Activated CD4-positive, alpha-beta T cell treated with anti-CD3 and anti-CD28 coated beads, Interleukin-2, amount 10 ng/mL, durations not matched to agents 24 days and 14 days (primary cell): ENCODE data around the gene CTPS2. TPM values are rescaled to one million over a fixed set of nuclear protein-coding genes. Genes with fewer than 3 reads are reported as not detected.
"Not testable (repeated sequence)": the region's sequence is repeated elsewhere in the genome, so short reads cannot be mapped to it uniquely, and the experiment has no call there.

Source experiments
- DNase-seq: peaks from one replicate; pipeline ENCODE4 v3.0.0; 2022
- H3K27ac Mint-ChIP-seq: one replicate; pipeline ENCODE4 v1.8.0; 2022; ENCODE audit warnings: mild to moderate bottlenecking, mixed read lengths
- H3K27me3 Mint-ChIP-seq: one replicate; pipeline ENCODE4 v1.8.0; 2022; ENCODE audit warnings: mixed read lengths
- H3K36me3 Mint-ChIP-seq: one replicate; pipeline ENCODE4 v1.8.0; 2022; ENCODE audit warnings: low read depth, mild to moderate bottlenecking, mixed read lengths
- H3K4me1 Mint-ChIP-seq: one replicate; pipeline ENCODE4 v1.8.0; 2021; ENCODE audit warnings: mixed read lengths
- H3K4me3 Mint-ChIP-seq: one replicate; pipeline ENCODE4 v1.8.0; 2022; ENCODE audit warnings: mild to moderate bottlenecking, moderate library complexity, mixed read lengths
- H3K9me3 Mint-ChIP-seq: one replicate; pipeline ENCODE4 v1.8.0; 2021; ENCODE audit warnings: mixed read lengths
- intact Hi-C: fragments of 100-400 bp; cut with micrococcal nuclease; formaldehyde crosslinking; loops from one replicate; pipeline ENCODE4 v1.15.1; 2023
- total RNA-seq: library from RNA; stranded (reverse); gene quantifications from 2 replicates; pipeline ENCODE4 v1.2.3, GENCODE V29; 2022

Gene CTPS2, protein sequence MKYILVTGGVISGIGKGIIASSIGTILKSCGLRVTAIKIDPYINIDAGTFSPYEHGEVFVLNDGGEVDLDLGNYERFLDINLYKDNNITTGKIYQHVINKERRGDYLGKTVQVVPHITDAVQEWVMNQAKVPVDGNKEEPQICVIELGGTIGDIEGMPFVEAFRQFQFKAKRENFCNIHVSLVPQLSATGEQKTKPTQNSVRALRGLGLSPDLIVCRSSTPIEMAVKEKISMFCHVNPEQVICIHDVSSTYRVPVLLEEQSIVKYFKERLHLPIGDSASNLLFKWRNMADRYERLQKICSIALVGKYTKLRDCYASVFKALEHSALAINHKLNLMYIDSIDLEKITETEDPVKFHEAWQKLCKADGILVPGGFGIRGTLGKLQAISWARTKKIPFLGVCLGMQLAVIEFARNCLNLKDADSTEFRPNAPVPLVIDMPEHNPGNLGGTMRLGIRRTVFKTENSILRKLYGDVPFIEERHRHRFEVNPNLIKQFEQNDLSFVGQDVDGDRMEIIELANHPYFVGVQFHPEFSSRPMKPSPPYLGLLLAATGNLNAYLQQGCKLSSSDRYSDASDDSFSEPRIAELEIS
- 6.3 and 6.6 TPM in 2 replicates for total RNA-seq

DNA sequence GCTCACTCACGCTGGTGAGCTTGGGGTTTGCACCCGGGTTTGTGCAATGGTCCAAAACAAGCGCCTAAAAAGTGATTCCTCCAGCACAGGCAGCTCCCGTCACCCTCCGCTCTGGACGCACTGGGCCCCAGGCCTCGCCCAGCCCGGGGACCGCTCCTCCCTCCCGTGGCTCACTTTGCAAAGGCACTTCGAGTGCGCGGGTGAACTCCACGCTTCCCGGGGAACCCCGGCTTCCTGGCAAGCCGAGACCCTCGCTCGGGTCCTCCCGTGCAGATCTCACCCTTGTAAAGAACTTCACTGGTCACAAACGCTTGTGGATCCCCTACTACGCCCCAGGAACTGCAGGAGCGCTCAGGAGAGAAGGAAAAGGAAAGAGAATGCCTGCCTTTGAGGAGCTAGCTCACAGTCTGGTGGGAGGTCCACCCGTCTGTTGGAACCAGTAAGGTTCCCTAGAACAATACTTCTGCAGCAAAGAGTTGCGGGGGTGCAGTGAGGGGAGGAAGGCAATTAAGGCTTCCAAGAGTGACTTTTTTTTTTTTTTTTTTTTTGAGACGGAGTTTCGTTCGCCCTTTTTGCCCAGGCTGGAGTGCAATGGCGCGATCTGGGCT lies at the start of gene CTPS2:
TSS of gene CTPS2 (minus strand) at position 122 of the 608 bp plus-strand sequence. CDS start 9,767 bp downstream, outside the sequence.
- peak within 1 kb of the TSS; percentile 89 for H3K4me3 Mint-ChIP-seq
- peak within 1 kb of the TSS; percentile 81 for H3K27ac Mint-ChIP-seq
- H3K36me3 Mint-ChIP-seq, result peaks cover 3% of the 10 kb centered on the region
- H3K4me1 Mint-ChIP-seq, result peaks cover 15% of the 10 kb centered on the region
- peak; percentile 85 for DNase-seq
- no peaks in the 10 kb centered on the region for H3K9me3 Mint-ChIP-seq
- no peaks in the 10 kb centered on the region for H3K27me3 Mint-ChIP-seq
- intact Hi-C loops, result loop anchor here (10.0 kb wide), 2 partner anchors 858 to 918 kb away; partner anchors contain the start of genes AP1S2 and ZRSR2

DNA sequence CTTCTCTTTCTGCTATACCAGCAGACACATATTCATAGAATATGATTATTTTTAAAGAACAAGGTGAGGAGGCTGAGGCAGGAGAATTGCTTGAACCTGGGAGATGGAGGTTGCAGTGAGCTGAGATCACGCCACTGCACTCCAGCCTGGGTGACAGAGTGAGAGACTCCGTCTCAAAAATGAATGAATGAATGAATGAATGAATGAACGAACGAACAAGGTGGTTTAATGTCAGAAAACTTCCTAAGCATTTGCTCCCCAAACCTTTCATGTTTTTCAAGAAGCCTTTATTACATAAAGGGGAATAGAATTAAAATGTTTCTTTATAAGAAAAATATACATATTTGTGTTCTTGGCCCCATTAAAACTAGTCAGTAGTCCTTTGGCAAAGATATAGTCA lies 49.0 kb upstream of the CTPS2 start:
- H3K27me3 Mint-ChIP-seq, H3K9me3 Mint-ChIP-seq: not testable (repeated sequence)

DNA sequence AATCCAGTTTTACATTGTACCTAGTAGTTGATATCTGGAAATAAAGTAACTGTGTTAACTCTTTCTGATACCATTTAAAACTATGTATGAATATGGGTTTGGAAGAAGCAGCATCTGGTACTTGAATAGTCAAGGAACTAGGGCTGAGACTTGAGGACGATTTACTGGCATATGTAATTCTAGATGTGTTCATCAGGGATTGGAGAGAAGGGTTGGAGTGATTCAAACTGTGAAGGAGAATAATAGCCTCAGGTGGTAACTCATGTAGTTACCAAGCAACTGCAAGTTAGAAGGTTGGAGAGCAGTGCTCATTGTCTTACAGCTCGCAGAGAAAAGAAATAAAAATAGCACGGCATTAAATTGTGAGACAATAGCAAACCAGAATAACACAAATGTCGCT lies 44.3 kb upstream of the CTPS2 start:
- H3K9me3 Mint-ChIP-seq, result no peaks in the 10 kb centered on the region

More for the DNA sequence above, 49.0 kb upstream of the CTPS2 start:
- peaks cover 14% of the 10 kb centered on the region for H3K36me3 Mint-ChIP-seq
- H3K4me3 Mint-ChIP-seq, DNase-seq, H3K27ac Mint-ChIP-seq, H3K4me1 Mint-ChIP-seq, intact Hi-C loops: not testable (repeated sequence)

DNA sequence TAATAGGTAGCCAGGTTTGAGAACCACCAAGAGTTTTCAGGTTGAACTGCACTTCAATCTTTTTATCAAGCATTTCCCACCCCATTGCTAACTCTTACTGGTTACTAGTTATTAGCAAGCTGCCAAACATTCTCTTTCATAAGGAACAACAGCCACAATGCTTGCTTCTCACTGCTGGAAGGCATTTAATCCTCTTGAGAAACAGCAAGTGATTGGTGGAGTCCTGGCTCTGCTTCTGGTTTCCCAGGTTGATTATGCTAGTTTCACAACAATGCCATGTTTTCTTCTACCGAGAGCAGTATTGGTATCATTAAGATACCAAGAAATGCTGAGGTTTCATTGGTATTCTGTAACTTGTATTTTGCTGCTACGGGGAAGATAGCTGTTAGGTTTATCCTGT lies 41.5 kb upstream of the CTPS2 start:
- H3K9me3 Mint-ChIP-seq, result no peaks in the 10 kb centered on the region
- H3K4me1 Mint-ChIP-seq, result no peaks in the 10 kb centered on the region
- H3K36me3 Mint-ChIP-seq, result peaks cover 34% of the 10 kb centered on the region
- H3K4me3 Mint-ChIP-seq, result no peak overlapping the region
- H3K27me3 Mint-ChIP-seq, result no peaks in the 10 kb centered on the region
- intact Hi-C loops, result no loop called here
- DNase-seq, result no peak
- no peak overlapping the region for H3K27ac Mint-ChIP-seq

More for the DNA sequence above, 44.3 kb upstream of the CTPS2 start:
- Mint-ChIP-seq H3K27me3 (no peaks in the 10 kb centered on the region), H3K27ac (no peak overlapping the region), H3K4me3 (no peak overlapping the region), H3K4me1 (no peaks in the 10 kb centered on the region), H3K36me3 (peaks cover 33% of the 10 kb centered on the region)
- DNase-seq, result no peak
- intact Hi-C loops, result no loop called here

DNA sequence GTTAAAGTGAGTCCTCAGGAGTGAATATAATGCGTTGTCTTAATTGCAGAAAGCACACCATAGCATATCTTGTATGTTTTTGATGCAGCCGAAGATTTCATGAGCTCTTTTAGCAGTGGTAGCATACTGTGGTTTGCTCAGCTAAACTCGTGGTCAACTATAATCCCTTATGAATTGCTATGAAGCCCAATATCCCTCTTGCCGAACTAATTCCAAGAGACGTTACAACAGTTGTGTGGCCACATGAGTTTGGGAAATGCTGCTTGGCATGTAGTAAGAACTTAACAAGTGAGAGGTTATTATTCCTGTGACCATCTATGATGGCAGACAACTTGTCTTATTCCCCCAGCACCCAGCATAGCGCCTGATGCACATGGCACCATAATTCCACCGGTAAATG lies 37.7 kb upstream of the CTPS2 start:
- no peak for DNase-seq
- Mint-ChIP-seq H3K27ac (no peak overlapping the region), H3K27me3 (no peaks in the 10 kb centered on the region), H3K36me3 (peaks cover 31% of the 10 kb centered on the region), H3K4me1 (no peaks in the 10 kb centered on the region), H3K4me3 (no peak overlapping the region), H3K9me3 (no peaks in the 10 kb centered on the region)
- intact Hi-C loops, result no loop called here

DNA sequence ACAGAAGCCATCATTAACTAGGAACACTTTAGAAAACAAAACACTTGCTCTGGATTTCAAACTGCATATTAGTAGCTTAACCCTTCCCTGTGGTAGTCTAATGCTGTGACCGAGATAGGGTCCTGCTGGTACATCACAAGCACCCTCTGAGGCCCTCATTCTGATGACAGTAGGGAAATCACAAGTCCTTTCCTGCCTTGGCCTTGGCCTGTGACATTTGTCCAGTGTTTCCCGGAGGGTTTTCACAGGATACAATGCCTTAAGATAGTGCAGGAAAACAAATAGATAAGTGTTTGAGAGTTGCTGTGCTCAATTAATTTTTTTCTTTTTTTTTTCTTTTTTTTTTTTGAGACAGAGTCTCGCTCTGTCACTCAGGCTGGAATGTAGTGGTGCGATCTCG lies 36.0 kb upstream of the CTPS2 start:
- Mint-ChIP-seq H3K36me3 (peaks cover 30% of the 10 kb centered on the region), H3K4me1 (no peaks in the 10 kb centered on the region), H3K4me3 (no peak overlapping the region), H3K27ac (no peak overlapping the region), H3K9me3 (no peaks in the 10 kb centered on the region), H3K27me3 (no peaks in the 10 kb centered on the region)
- intact Hi-C loops, result no loop called here
- no peak for DNase-seq

DNA sequence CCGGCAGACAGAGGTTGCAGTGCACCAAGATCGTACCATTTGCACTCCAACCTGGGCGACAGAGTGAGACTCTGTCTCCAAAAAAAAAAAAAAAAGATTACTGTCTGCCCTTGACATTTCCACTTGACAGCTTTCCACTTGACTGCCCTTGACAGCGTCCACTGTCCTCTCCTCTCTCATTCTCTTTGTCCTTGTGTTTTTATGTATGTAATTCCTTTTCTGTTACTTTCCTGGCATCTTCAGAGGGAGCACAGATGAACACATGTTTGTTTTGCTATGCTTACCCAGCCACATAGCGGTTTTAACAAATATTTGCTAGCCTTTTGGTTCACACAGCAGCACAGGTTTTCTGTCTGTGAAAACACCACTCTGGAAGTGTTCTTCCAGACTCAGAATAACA lies 33.2 kb upstream of the CTPS2 start:
- Mint-ChIP-seq H3K4me3 (no peak overlapping the region), H3K9me3 (no peaks in the 10 kb centered on the region), H3K27ac (no peak overlapping the region), H3K27me3 (no peaks in the 10 kb centered on the region), H3K4me1 (no peaks in the 10 kb centered on the region), H3K36me3 (peaks cover 28% of the 10 kb centered on the region)
- no peak for DNase-seq
- intact Hi-C loops, result no loop called here

DNA sequence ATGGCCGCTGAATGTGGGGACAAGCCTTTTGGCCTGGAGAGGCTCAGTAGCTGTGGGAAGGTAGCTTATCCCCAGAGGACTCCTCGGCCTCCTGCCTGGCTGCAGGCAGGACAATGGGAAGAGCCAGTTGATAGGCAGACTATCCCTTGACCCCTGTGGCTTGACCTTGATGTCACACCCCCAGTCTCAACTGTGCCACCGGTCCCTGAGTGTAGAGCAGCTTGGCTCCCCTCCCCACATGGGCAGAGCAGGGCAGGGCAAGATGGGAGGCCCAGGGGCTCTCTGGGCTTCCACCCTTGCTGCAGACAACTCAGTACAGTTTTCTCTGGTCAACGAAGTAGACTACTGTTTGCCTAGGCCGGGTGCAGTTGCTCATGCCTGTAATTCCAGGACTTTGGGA lies 32.6 kb upstream of the CTPS2 start:
- H3K27me3 Mint-ChIP-seq, result no peaks in the 10 kb centered on the region
- peaks cover 26% of the 10 kb centered on the region for H3K36me3 Mint-ChIP-seq
- H3K4me3 Mint-ChIP-seq, result no peak overlapping the region
- DNase-seq, result no peak
- no peaks in the 10 kb centered on the region for H3K4me1 Mint-ChIP-seq
- no peaks in the 10 kb centered on the region for H3K9me3 Mint-ChIP-seq
- intact Hi-C loops, result no loop called here
- H3K27ac Mint-ChIP-seq, result no peak overlapping the region

DNA sequence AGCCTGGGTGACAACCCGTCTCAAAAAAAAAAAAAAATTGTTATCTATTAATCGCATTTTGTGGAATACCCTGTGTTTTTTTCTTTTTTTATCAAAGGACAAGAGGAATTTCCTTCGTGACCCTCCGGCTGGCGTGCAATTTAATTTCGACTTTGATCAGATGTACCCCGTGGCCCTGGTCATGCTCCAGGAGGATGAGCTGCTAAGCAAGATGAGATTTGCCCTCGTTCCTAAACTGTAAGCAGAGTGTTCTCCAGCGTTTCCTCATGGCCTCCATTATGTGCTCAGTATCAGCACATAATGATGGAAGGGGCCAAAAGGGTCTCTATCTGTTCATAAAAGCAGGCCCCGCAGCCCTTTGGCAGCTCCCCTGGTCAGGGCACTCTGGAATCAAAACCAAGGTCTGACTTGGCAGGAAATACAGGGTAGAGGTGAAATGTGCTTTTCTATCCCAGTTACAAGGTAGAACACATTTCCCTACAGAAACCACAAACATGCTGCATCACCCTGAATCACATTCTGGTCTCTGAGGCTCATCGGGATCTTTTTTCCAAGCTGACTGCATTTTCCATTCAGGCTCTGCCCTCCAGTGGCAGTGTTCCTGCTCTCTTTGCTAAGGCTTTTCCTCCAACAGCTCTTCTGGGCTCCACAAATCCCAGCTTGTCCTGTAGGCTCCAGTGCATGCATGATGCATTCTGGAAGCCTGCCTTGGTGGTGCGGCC lies 31.3 kb upstream of the CTPS2 start:
- H3K4me3 Mint-ChIP-seq, result no peak overlapping the region
- no peaks in the 10 kb centered on the region for H3K27me3 Mint-ChIP-seq
- H3K36me3 Mint-ChIP-seq, result peaks cover 23% of the 10 kb centered on the region
- H3K27ac Mint-ChIP-seq, result no peak overlapping the region
- intact Hi-C loops, result no loop called here
- H3K4me1 Mint-ChIP-seq, result no peaks in the 10 kb centered on the region
- no peaks in the 10 kb centered on the region for H3K9me3 Mint-ChIP-seq
- DNase-seq, result no peak

DNA sequence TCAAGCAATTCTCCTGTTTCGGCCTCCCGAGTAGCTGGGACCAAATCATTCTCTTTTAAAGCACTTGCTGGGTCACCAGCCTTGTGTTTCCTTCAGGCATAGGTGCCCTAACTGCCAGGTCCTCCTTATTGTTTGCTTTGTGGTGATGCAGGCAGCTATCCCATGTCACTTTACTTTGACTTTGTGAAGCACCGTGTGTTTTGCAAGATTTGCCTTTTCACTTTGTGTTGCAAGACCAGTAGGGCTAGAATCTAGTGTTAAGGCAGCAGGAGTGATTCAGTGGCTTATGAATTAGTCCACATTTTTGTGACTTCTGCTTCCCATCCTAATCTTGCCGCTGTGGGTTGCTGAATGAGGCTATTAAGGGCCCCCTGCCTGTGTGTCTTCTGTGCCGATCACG lies 27.1 kb upstream of the CTPS2 start:
- Mint-ChIP-seq H3K27me3 (no peaks in the 10 kb centered on the region), H3K9me3 (no peaks in the 10 kb centered on the region), H3K27ac (no peak overlapping the region), H3K36me3 (peaks cover 24% of the 10 kb centered on the region), H3K4me1 (no peaks in the 10 kb centered on the region), H3K4me3 (no peak overlapping the region)
- DNase-seq, result no peak
- intact Hi-C loops, result no loop called here

DNA sequence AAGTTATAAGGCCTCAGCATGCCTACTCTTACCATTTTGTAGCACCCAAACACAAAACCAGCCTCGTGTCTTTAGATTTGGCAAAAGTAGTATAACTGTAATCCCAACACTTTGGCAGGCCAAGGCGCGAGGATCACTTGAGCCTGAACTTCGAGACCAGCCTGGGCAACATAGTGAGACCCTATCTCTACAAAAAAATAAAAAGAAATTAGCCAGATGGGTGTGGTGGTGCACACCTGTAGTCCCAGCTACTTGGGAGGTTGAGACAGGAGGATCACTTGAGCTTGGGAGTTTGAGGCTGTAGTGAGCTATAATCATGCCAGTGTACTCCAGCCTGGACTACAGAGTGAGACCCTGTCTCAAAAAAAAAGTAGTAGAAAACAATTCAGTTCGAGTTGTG lies 24.6 kb upstream of the CTPS2 start:
- Mint-ChIP-seq H3K27me3 (no peaks in the 10 kb centered on the region), H3K36me3 (peaks cover 19% of the 10 kb centered on the region), H3K4me3 (no peak overlapping the region), H3K9me3 (no peaks in the 10 kb centered on the region), H3K27ac (no peak overlapping the region), H3K4me1 (peaks cover 6% of the 10 kb centered on the region)
- no peak for DNase-seq
- intact Hi-C loops, result no loop called here

DNA sequence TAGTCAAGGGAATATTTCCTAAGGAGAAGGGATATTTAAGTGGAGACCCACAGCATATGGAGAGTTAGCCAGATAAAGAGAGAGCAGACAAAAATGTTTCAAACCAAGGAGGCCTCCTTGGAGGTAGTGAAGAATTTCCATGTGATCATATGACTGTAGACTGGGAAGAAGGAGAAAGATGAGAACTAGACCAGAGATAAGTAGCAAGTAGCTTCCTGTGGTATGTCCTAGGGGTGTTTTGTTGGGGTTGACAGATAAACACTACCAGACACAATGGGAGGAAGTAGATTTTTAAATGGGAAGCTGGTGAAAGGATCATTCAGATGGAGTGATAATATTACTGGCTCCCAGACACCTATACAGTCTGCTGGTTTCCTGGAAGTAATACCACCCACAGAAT lies 20.5 kb upstream of the CTPS2 start:
- Mint-ChIP-seq H3K4me1 (peaks cover 6% of the 10 kb centered on the region), H3K27ac (no peak overlapping the region), H3K4me3 (no peak overlapping the region), H3K9me3 (no peaks in the 10 kb centered on the region), H3K36me3 (peaks cover 17% of the 10 kb centered on the region), H3K27me3 (no peaks in the 10 kb centered on the region)
- no peak for DNase-seq
- intact Hi-C loops, result no loop called here

DNA sequence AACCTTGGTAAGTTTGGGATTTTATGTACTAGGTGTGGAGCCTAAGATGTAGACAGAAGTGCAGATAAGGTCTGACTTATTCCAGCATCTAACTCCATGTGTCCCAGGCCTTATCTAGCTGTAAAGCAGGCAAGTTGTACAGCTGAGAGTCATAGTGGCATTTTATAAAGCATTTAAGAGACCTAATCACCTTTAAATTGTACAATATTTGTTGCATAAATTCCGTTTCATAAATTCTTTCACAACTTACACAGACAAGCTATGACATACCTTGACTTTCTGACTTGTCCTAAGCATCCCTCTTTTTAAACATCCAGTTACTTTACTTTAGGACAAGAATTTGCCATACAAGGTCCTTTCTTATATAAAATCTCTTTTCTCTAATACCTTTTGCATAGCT lies 18.0 kb upstream of the CTPS2 start:
- Mint-ChIP-seq H3K27me3 (no peaks in the 10 kb centered on the region), H3K4me1 (peaks cover 6% of the 10 kb centered on the region), H3K4me3 (no peak overlapping the region), H3K36me3 (peaks cover 15% of the 10 kb centered on the region), H3K27ac (no peak overlapping the region), H3K9me3 (no peaks in the 10 kb centered on the region)
- intact Hi-C loops, result no loop called here
- DNase-seq, result no peak

DNA sequence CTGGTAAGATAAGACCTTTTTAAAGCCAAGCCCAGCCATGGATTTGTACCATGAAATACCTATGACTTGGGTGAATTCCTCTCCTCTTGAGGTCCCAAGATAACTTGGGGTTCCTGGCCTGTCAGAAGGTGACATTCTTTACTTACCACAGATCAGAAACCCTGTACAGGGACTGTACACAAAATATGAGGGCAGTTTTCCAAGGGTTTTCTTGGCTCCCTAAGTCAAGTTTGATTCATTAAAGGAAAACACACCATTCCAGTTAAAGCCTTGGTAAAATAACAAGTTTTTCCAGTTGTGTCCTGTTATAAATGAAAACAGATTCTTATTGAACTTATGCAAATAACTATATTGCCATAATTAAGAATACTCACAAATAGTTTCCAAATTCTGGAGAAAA lies 15.2 kb upstream of the CTPS2 start:
- intact Hi-C loops, result no loop called here
- no peak overlapping the region for H3K27ac Mint-ChIP-seq
- no peak overlapping the region for H3K4me3 Mint-ChIP-seq
- peaks cover 17% of the 10 kb centered on the region for H3K36me3 Mint-ChIP-seq
- H3K4me1 Mint-ChIP-seq, result peaks cover 8% of the 10 kb centered on the region
- H3K9me3 Mint-ChIP-seq, result no peaks in the 10 kb centered on the region
- H3K27me3 Mint-ChIP-seq, result no peaks in the 10 kb centered on the region
- DNase-seq, result no peak
